ENCODE data around the gene LRRC59.

GRCh38 chr17:50367401-50367800 lies 29.9 kb downstream of the LRRC59 start:
- TF ChIP-seq POLR2A (IDR thresholded peaks at IDR 0.05) = no peak
- TF ChIP-seq, protein P1, sequence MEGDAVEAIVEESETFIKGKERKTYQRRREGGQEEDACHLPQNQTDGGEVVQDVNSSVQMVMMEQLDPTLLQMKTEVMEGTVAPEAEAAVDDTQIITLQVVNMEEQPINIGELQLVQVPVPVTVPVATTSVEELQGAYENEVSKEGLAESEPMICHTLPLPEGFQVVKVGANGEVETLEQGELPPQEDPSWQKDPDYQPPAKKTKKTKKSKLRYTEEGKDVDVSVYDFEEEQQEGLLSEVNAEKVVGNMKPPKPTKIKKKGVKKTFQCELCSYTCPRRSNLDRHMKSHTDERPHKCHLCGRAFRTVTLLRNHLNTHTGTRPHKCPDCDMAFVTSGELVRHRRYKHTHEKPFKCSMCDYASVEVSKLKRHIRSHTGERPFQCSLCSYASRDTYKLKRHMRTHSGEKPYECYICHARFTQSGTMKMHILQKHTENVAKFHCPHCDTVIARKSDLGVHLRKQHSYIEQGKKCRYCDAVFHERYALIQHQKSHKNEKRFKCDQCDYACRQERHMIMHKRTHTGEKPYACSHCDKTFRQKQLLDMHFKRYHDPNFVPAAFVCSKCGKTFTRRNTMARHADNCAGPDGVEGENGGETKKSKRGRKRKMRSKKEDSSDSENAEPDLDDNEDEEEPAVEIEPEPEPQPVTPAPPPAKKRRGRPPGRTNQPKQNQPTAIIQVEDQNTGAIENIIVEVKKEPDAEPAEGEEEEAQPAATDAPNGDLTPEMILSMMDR (IDR thresholded peaks at IDR 0.05) = no peak
